ENCODE results near the gene DPPA5.
"Not testable (repeated sequence)": the region's sequence is repeated elsewhere in the genome, so short reads cannot be mapped to it uniquely, and the experiment has no call there.

DPPA5 gene

DNA sequence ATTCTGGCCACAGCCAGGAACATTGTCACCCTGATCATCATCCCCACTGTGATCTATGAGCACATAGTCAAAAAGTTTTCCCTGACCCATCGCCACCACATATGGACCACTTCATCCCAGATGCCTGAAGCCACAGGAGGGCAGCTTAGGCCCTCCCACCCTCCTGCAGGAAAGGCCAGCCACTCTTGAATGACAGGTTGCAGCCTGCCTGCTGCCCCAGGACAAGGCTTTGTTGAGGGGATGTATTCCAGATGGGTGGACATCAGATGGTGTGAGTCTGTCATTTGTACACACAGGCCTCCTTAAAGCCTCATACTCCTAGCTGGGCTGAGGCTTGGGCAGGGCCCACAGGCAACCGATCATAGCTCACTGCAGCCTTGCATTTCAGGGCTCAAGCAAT, 30.8 kb downstream of the DPPA5 start:
- TF ChIP-seq, protein P1, sequence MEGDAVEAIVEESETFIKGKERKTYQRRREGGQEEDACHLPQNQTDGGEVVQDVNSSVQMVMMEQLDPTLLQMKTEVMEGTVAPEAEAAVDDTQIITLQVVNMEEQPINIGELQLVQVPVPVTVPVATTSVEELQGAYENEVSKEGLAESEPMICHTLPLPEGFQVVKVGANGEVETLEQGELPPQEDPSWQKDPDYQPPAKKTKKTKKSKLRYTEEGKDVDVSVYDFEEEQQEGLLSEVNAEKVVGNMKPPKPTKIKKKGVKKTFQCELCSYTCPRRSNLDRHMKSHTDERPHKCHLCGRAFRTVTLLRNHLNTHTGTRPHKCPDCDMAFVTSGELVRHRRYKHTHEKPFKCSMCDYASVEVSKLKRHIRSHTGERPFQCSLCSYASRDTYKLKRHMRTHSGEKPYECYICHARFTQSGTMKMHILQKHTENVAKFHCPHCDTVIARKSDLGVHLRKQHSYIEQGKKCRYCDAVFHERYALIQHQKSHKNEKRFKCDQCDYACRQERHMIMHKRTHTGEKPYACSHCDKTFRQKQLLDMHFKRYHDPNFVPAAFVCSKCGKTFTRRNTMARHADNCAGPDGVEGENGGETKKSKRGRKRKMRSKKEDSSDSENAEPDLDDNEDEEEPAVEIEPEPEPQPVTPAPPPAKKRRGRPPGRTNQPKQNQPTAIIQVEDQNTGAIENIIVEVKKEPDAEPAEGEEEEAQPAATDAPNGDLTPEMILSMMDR (conservative IDR thresholded peaks at IDR 0.05; ENCODE audit: low read depth, low read length): no peak
- no peak overlapping the region for H3K4me3 ChIP-seq (ENCODE audit: low read length)
- DNase-seq (ENCODE audit: low read depth): no peak

DNA sequence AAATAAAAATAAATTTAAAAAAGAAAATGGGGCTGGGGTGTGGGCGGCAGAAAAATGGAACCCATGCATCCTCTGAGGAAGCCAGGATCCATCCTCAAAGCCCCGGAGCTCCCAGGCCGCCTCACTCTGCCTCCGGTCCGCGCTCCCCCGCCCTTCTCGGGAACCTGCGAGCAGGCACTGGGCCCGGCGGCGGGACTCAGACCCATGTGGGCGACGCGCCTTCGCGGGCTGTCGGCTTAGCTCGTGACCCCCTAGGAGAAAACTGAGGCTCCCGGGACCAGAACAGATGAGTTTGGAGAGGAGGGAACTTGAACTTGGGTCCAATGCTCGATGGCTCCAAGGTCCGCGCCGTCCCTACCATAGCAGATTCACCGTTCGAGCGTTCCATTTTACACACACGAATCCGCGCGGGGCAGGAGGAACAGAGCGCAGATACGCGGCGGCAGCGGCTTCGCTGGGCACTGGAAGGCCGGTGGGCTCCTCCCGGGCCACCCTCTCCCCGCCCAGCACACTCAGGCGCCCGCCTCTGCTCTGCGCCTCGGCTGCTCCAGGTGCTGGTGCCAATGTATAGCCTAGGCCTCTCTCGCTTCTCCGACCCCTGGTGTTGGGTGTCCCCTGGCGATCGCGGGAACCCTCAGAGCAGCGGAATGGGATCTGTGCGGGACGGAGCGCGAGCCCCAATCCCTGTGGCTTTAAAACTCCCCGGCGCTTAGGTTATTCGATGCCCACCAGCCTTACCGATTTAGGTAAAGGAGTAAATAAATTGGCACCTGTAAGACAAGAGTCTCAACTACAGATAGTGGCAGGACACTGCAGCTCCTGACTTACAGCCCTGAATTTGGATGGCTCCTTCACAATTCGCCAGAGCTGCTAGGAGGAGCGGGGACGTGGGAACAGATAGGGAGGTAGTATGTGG, 39.2 kb downstream of the DPPA5 start:
- DNase-seq (ENCODE audit: low read depth): no peak
- TF ChIP-seq, protein P1 (conservative IDR thresholded peaks at IDR 0.05; ENCODE audit: low read depth, low read length): peak; percentile 7
- H3K4me3 ChIP-seq (ENCODE audit: low read length): peak overlapping the region; percentile 42

DNA sequence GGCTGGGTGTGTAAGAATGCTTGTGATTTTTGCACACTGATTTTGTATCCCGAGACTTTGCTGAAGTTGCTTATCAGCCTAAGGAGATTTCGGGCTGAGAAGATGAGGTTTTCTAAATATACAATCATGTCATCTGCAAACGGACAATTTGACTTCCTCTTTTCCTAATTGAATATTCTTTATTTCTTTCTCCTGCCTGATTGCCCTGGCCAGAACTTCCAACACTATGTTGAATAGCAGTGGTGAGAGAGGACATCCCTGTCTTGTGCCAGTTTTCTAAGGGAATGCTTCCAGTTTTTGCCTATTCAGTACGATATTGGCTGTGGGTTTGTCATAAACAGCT, 43.6 kb downstream of the DPPA5 start:
- DNase-seq (ENCODE audit: low read depth): not testable (repeated sequence)
- H3K4me3 ChIP-seq (ENCODE audit: low read length): peak overlapping the region; percentile 83

DNA sequence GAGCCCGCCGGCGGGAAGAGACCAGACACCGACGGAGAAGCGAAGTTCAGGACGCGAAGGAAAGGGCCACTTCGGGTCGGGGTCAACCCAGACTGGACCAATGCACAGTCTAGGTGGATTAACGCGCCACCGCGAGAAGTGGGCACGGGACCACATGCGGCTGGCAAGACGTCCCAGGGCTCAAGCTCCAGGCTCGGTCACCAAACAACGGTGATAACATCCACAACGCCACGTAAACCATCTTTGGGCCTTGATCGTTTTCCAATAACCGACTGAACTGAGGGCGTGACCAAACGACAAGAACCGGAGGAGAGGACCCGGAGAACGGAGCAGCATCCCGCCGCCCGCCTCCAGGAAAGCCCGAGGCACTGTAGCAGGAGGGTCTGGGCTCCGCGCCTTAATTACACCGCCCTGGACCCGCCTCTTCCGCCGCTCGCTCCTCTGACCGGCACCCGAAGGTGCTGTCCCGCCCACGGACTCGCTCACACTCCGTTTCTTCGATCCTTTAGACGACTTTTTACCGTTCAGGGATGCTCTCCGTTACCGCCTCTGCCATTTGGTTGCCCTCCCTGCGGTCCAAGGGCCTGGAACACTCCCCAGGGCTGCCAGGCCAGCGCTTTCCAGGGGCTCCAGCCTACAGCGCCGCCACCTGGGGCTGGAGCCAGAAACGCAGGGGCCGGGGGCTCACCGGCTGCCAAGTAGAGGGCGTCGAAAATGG, 44.1 kb downstream of the DPPA5 start:
- peak overlapping the region; percentile 83 for H3K4me3 ChIP-seq (ENCODE audit: low read length)
- TF ChIP-seq, protein P1 (conservative IDR thresholded peaks at IDR 0.05; ENCODE audit: low read depth, low read length): peak; percentile 77
- DNase-seq (ENCODE audit: low read depth): peak; percentile 25

DNA sequence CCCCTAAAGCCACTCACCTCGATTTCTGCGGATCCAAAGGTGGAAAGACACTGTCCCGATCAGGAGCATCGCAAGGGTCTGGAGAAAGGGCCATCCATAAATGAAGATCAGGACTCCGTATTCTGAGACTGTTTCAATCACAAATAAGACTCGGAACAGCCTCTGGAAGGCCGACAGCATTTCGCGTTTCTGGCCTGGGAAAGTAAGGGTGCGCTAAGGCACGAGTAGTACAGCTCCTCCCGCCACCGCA, 44.6 kb downstream of the DPPA5 start:
- peak overlapping the region; percentile 83 for H3K4me3 ChIP-seq (ENCODE audit: low read length)
- TF ChIP-seq, protein P1 (conservative IDR thresholded peaks at IDR 0.05; ENCODE audit: low read depth, low read length): no peak
- no peak for DNase-seq (ENCODE audit: low read depth)

DNA sequence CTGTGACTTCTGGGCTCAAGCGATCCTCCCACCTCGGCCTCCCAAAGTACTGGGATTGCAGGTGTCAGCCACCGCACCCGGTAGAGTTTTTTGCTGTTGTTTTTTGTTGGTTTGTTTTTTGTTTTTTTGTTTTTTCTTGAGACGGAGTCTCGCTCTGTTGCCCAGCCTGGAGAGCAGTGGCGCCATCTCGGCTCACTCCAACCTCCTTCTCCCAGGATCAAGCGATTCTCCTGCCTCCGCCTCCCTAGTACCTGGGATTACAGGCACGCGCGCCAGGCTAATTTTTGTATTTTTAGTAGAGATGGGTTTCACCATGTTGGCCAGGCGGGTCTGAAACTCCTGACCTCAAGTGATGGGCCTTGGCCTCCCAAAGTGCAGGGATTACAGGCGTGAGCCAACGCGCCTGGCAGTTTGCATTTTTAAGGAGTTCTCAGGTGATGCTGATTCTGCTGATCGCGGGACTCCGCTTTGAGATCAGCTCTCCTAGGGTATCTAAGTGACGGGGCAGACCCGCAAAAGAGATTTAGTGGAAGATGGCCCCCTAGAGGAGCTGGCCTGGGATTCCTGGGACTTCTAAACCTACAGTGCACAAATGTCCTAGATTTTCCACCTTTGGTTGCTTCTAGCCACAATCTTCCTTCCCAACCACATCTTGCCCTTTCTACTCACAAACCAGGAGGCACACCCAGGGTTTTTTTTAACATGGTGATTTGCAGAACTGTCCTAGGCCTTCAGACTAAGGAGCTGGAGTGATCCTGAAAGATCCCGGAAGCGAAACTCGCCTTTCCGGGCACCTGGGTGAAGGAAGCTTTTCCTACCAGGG, 45.2 kb downstream of the DPPA5 start:
- no peak for DNase-seq (ENCODE audit: low read depth)
- H3K4me3 ChIP-seq (ENCODE audit: low read length): peak overlapping the region; percentile 83
- TF ChIP-seq, protein P1 (conservative IDR thresholded peaks at IDR 0.05; ENCODE audit: low read depth, low read length): peak; percentile 35

DNA sequence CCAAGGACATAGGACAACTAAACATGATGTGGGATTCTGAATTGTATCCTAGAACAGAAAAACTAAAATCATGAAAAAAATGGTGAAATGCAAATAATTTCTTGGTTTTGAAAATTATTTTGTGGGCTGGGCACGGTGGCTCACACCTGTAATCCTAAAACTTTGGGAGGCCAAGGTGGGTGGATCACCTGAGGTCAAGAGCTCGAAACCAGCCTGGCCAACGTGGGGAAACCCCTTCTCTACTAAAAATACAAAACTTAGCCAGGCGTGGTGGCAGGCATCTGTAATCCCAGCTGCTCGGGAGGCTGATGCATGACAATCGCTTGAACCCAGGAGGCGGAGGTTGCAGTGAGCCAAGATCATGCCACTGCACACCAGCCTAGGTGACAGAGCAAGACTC, 50.3 kb downstream of the DPPA5 start:
- not testable (repeated sequence) for H3K4me3 ChIP-seq (ENCODE audit: low read length)

More for the DNA sequence above, 50.3 kb downstream of the DPPA5 start:
- not testable (repeated sequence) for DNase-seq (ENCODE audit: low read depth)
